Measurements from ENCODE around the gene ABHD2.
"Not testable (repeated sequence)": the region's sequence is repeated elsewhere in the genome, so short reads cannot be mapped to it uniquely, and the experiment has no call there.

The ABHD2 gene

DNA sequence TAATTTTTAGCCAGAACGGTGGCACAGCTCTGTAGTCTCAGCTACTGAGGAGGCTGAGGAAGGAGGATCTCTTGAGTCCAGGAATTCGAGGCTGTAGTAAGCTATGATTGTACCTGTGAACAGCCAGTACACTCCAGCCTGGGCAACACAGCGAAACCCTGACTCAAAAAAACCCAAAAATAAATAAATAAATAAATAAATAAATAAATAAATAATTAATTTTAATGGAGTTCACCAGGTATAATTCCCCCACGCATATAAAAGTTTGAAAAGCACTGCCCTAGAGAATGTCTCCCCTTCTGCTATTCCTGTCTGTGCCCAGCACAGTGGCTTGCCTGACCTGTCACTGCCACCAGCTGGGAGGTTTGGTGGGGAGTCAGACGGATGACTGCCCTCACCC is 137.3 kb downstream of the ABHD2 start:
- DNase-seq (ENCODE audit: low read depth, low spot score): no peak

DNA sequence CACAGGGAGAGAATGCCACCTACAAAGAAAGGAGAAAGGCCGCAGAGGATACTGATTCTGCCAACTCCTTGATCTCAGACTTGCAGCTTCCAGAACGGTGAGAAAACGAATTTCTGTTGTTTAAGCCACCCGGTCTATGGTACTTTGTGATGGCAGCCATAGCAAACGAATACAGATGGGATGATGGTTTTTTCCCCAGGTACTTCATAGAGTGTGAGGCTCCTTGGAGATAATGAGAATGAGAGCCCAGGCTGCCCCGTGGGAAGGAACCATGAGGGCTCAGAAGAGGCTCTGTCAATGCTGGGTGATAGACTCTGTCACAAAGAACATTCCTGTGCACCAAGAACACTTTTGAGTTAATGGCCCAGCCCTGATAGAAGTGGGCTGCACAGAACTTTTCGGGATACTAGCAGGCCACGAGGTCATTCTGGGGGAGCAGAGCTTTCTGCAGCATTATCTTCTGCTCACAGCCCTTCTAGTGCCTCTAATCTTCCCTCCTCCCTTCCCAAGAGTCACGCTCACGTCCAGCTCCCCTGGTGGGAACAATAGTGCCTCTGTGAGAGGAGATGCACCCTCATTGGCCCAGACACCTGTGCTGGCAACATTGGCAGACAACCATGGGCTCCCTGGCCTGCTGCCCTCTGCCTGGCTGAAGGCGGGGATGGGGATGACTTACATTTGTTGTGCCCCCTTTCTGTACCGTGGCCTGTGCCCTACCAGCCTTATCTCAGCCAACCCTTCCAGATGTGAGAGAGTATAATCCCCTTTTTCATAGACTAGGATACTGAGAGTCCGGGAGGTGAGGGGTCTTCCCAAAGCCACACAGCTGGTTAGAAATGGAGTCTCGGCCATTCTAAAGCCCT is 138.3 kb downstream of the ABHD2 start:
- no peak for DNase-seq (ENCODE audit: low read depth, low spot score)

DNA sequence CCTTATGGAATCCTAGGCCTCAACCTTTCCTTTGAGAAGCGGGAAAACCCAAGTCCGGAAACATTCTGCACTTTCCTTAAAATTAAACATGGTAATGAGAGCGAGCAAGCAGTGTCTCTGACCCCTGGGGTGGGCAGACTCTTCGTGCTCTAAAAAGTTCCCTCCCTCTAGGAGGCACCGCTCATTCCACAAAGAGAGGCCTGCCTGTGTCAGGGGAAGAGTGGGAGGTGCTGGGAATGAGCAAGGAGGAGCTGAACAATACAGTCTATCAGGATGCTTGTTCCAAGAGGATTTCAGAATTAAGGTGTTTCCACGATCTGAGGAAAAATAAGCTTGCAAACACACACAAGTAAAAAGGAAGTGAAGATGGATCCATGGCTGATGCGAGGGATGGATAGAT is 139.2 kb downstream of the ABHD2 start:
- DNase-seq (ENCODE audit: low read depth, low spot score): no peak

DNA sequence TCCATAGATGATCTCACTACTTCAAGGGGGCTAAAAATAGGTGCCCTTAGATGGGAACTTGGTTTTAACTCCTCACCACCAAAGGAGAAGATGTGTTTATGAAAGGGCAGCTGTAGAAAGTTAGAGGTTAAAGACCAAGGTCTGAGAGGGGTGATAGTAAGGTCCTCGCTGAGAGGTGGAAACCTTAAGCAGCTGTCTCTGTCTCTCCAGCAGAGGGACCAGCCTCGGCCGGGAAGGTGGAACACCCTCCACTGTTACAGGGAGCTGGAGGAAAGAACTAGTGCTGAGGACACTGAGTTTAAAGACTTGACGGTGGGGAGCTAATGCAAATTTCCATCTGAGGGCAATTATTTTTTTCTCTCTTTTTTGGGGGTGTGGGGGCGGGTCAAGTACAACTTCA is 142.0 kb downstream of the ABHD2 start:
- DNase-seq (ENCODE audit: low read depth, low spot score): no peak

DNA sequence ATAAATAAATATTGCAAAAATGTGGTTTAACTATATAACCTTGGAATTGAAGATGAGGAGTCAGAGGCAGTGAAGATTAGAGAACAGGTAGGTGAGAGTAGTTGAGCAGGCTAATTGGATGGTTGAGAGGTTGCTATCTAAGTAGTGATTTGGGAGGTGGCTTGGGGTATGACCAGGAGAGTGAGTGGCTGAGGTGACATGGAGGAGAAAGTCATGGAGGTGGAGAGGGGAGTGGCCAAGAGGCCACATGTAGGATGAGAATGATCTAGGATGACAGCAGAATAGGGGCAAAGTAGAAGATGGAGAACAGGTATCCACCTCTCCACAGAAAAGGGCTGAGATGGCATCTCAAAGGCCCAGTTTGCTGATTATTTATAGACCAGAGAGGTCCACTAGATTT is 143.6 kb downstream of the ABHD2 start:
- no peak for DNase-seq (ENCODE audit: low read depth, low spot score)

DNA sequence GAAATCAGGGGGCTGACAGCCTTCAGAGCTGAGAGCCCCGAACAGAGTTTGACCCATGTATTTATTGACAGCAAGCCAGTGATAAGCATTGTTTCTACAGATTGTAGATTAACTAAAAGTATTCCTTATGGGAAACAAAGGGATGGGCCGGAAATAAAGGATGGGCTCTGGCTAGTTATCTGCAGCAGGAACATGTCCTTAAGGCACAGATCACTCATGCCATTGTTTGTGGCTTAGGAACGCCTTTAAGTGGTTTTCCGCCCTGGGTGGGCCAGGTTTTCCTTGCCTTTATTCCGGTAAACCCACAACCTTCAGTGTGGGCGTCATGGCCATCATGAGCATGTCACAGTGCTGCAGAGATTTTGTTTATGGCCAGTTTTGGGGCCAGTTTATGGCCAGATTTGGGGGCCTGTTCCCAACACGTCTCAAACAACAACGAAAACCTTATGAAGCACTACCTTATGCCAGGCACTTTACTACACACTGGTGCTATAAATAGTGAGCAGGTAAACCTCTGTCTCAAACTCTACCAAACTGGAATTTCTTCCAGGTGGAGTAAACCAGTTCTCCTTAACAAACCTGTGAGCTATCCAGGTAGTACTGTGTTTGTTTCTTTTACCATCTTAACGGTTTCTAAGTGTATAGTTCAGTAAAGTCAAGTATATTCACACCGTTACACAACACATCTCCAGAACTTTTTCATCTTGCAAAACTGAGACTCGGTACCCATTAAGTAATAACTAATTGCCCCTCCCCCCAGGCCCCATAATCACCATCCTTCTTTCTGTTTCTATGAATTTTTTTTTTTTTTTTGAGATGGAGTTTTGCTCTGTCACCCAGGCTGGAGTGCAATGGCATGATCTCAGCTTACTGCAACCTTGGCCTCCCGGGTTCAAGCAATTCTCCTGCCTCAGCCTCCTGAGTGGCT is 151.9 kb downstream of the ABHD2 start:
- not testable (repeated sequence) for DNase-seq (ENCODE audit: low read depth, low spot score)

DNA sequence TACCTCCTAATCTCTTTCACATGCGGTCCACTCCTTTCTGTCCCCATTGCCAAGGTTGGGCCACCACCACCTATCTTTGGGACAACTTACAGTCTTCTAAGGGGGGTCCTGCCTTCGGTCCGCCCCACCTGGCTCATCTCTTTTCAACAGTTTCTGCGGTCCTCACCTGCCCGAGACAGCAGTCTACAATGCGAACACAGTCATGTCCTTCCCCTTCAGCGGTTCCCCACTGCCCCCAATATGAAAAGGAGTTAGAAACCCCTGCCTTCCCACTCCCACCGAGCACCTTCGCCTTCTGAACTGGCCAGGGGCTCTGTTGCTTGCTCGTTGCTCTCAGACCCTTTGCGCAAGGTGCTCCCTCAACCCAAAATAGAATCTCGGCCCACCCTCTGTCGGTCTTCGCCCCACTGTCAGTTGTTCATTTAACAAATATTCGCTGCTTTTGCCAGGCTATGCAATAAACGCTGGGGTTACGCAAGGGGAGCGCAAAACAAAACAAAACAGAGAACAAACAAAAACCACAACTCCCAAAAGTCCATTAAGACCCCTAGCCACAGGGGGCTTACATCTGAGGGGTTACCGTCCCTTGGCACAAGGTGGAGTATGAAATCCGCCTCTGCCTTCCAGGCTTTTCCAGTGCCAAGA is 154.9 kb downstream of the ABHD2 start:
- no peak for DNase-seq (ENCODE audit: low read depth, low spot score)

DNA sequence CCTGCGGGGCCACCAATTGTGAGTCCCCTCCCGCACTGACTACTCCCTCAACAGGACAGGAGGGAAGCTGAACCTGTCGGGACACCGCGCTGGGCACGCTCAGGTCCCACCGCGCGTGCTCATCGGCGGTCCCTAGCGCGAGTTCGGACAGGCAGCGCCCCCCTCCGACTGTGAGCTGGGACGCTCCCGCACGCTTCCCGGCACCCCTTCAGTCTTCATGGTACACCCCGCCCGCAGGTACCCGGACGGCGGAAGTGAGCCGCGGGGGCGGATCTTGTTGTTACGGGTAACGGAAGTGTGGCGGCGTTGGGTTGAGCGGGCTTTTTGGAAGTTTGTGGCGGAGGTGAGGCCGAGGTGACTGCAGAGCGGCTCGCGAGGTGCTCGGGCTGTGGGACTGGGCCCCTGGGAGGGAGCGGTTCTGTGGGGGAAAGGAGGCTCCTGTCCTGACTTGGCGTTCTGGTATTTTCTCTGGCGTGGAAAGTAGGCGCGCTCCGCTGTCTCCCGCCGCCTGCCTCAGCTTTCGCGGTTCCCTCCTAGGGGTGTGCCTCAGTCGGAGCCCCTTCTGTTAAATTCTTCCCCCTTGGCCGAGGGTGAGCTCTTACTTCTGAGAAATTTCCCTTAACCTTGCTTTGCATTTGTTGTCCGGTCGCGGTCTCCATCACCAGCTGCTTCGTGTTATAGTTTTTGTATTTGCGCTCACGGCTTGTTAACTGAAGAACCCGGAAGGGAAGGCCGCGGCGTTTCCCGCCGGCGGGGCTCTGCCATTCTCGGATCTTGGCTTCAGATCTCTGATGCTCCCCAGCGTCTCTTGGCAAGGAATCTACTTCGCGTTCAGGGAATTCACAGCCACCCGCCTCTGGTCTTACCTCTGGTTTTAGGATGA is 155.7 kb downstream of the ABHD2 start, which contains the start of gene FANCI:
TSS of gene FANCI (plus strand) at position 289 of the 883 bp plus-strand sequence. CDS start 3,669 bp downstream, outside the sequence.
- DNase-seq (ENCODE audit: low read depth, low spot score): peak; percentile 66

DNA sequence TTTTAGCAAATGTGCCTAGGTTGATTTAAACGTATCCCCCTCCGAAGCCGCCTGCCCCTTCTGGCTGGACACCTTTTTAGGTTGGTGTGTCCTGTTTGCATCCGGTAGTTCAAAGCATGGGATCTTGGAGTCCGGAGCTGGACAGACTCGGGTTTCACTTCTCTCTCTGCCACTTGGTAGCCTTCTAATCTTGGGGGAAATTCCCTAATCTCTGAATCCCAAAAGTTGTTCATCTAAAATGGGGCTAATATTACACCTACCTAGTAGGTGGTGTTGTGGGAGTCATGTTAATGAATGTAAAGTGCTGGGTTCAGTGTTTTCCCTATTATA is 156.3 kb downstream of the ABHD2 start:
- no peak for DNase-seq (ENCODE audit: low read depth, low spot score)

DNA sequence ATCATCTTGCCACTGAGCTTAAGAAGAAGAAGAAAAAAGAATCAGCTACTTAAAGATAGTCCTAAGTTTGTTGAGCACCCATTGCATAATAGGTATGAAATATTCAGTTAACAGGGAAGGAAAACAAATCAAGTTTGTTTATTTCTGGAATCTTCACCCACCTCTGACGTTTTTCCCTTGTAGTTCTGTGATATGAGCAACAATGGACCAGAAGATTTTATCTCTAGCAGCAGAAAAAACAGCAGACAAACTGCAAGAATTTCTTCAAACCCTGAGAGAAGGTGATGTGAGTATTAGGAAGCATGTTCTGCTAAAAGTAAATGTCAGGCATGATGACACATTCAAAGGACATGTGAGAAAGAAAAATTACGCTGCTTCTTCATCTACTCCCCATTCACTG is 159.2 kb downstream of the ABHD2 start:
- DNase-seq (ENCODE audit: low read depth, low spot score): no peak

DNA sequence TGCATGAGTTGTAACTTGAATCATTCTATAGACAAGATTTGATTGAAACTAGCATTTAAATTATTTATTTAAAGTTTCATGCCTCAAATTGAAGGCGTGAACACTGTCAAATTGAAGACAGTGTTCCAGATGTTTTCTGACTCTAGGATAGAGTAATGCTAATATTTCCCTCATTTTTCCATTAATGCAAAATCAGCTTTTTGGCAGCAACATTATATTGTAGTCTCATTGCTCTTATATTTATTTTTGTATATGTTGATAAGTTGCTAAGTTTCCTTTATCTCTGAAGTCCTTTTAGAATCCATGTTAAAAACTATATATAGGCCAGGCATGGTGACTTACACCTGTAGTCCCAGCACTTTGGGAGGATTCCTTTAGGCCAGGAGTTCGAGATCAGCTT is 160.3 kb downstream of the ABHD2 start:
- DNase-seq (ENCODE audit: low read depth, low spot score): no peak

DNA sequence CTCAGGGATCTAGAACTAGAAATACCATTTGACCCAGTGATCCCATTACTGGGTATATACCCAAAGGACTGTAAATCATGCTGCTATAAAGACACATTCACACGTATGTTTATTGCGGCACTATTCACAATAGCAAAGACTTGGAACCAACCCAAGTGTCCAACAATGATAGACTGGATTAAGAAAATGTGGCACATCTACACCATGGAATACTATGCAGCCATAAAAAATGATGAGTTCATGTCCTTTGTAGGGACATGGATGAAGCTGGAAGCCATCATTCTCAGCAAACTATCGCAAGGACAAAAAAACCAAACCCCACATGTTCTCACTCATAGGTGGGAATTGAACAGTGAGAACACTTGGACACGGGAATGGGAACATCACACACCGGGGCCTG is 161.9 kb downstream of the ABHD2 start:
- not testable (repeated sequence) for DNase-seq (ENCODE audit: low read depth, low spot score)
